Lower lobe of right lung (tissue), 2 donors: Measurements from ENCODE around the gene MSI2. TPM values are rescaled to one million over a fixed set of nuclear protein-coding genes. Genes with fewer than 3 reads are reported as not detected.
A peak's percentile ranks its signal among the peaks of the same experiment; 100 is the strongest.

ENCODE experiments used
- ATAC-seq, 2 donors: fragments of 200-7000 bp; cut with Tn5 transposase; one replicate each; pipeline ENCODE4 v1.9.1; 2020 to 2022; ENCODE audit warnings: mild to moderate bottlenecking in 2 of 2, moderate library complexity in 2 of 2
- DNase-seq: peaks from one replicate; pipeline ENCODE4 v3.0.0-alpha.2; 2020
- H3K27ac ChIP-seq: fragments of 200-600 bp; one replicate; pipeline ENCODE4 v1.8.0; 2022
- H3K27me3 ChIP-seq: fragments of 200-600 bp; one replicate; pipeline ENCODE4 v1.8.0; 2022; ENCODE audit warnings: low read depth
- H3K36me3 ChIP-seq: fragments of 200-600 bp; one replicate; pipeline ENCODE4 v1.8.0; 2022; ENCODE audit warnings: mild to moderate bottlenecking
- H3K4me1 ChIP-seq: fragments of 200-600 bp; one replicate; pipeline ENCODE4 v1.8.0; 2022
- H3K4me3 ChIP-seq: fragments of 200-600 bp; one replicate; pipeline ENCODE4 v1.8.0; 2022; ENCODE audit warnings: mild to moderate bottlenecking
- H3K9me3 ChIP-seq: fragments of 200-600 bp; one replicate; pipeline ENCODE4 v1.8.0; 2022
- intact Hi-C: fragments of 100-400 bp; cut with DNase I; formaldehyde crosslinking; loops from one replicate; pipeline ENCODE4 v1.11.0; 2022
- total RNA-seq: library from RNA; stranded (reverse); fragmentation: NEBNext Ultra II Directional; extraction: Animal tissue kit (Norgen Biotek cat#: 25700); gene quantifications from one replicate; pipeline ENCODE4 v1.2.1, GENCODE V29; 2021
- TF ChIP-seq, protein P1 (sequence below): fragments of 200-600 bp; IDR thresholded peaks from one replicate; pipeline ENCODE4 v1.8.0; 2022; ENCODE audit warnings: antibody characterized with exemption, mild to moderate bottlenecking
- donor health status: DM: no; HTN: yes; CAD: no; lungs with severe emphysema.

MSI2 gene
- total RNA-seq, 1 donor from 2014 or later, result 43.9 TPM

DNA sequence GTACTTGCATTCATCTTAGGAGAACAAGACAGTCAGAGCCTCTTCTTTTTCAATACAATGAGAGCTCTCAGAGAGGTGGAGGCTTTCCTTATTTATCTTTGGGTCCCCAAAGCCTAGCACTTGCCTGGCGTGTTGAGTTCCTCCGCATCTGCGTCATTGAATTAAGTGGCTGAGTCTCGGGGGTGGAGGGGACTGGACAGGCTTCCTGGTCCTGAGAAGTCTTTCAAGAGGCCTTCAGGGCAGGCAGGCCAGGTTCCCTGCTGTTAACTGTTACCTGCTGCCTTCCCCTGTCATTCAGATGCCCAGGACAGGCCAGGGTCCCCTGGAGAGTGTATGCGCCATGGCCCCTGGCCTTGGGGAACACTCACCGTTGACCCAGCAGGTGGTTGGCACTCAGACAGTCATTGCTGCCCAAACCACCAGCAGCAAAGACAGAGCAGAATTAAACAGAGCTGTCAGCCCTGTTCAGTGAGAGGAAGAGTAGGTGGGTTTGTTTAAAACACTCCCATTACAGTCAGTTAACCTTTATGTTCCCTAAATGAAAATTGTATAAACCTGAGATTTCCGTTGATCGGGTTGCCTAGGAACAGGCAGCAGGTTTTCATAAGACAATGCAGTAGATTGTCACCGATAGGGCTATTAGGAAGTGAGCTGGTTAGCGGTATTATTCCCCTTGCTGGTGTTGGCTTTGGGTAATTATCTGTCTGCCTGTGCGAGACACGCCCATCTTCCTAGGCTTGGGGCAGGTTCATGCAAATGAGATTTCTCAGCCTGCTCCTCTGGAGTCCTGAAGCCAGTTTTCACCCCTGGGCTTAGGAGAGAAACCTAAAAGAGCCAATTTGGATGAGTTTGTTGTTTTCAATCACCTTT is 356.1 kb downstream of the MSI2 start:
- no peaks in the 10 kb centered on the region for H3K9me3 ChIP-seq
- intact Hi-C loops, result no loop called here
- H3K36me3 ChIP-seq, result no peaks in the 10 kb centered on the region
- H3K27me3 ChIP-seq, result no peaks in the 10 kb centered on the region
- H3K27ac ChIP-seq, result no peak overlapping the region
- peaks cover 4% of the 10 kb centered on the region for H3K4me1 ChIP-seq
- ATAC-seq (peak; percentile 14 to 25), DNase-seq (no peak)
- H3K4me3 ChIP-seq, result no peak overlapping the region
- TF ChIP-seq, protein P1, sequence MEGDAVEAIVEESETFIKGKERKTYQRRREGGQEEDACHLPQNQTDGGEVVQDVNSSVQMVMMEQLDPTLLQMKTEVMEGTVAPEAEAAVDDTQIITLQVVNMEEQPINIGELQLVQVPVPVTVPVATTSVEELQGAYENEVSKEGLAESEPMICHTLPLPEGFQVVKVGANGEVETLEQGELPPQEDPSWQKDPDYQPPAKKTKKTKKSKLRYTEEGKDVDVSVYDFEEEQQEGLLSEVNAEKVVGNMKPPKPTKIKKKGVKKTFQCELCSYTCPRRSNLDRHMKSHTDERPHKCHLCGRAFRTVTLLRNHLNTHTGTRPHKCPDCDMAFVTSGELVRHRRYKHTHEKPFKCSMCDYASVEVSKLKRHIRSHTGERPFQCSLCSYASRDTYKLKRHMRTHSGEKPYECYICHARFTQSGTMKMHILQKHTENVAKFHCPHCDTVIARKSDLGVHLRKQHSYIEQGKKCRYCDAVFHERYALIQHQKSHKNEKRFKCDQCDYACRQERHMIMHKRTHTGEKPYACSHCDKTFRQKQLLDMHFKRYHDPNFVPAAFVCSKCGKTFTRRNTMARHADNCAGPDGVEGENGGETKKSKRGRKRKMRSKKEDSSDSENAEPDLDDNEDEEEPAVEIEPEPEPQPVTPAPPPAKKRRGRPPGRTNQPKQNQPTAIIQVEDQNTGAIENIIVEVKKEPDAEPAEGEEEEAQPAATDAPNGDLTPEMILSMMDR, result no peak

DNA sequence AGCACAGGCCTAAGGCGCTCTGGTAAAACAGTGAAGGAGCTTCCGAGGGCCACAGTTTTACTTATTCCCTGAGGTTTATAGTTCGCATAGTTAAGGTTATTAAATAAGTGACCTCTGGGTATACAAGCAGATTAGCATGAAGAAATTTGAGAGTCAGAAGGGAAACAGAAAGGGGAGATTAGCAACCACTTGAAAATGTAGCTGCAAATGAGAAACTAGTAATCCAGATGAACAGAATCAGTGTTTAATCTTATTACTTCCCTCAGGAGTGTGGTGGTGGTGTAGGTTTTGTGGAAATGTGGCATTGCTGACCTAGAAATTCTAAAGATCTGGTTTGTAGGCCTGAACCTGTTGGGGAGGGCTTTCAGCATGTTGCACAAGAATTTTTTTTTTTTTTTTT is 358.4 kb downstream of the MSI2 start:
- Histone ChIP-seq H3K9me3 (no peaks in the 10 kb centered on the region), H3K27ac (no peak overlapping the region), H3K27me3 (no peaks in the 10 kb centered on the region), H3K36me3 (no peaks in the 10 kb centered on the region), H3K4me1 (peaks cover 1% of the 10 kb centered on the region), H3K4me3 (no peak overlapping the region)
- TF ChIP-seq, protein P1, result no peak
- DNase-seq (no peak), ATAC-seq (no peak)
- intact Hi-C loops, result no loop called here

DNA sequence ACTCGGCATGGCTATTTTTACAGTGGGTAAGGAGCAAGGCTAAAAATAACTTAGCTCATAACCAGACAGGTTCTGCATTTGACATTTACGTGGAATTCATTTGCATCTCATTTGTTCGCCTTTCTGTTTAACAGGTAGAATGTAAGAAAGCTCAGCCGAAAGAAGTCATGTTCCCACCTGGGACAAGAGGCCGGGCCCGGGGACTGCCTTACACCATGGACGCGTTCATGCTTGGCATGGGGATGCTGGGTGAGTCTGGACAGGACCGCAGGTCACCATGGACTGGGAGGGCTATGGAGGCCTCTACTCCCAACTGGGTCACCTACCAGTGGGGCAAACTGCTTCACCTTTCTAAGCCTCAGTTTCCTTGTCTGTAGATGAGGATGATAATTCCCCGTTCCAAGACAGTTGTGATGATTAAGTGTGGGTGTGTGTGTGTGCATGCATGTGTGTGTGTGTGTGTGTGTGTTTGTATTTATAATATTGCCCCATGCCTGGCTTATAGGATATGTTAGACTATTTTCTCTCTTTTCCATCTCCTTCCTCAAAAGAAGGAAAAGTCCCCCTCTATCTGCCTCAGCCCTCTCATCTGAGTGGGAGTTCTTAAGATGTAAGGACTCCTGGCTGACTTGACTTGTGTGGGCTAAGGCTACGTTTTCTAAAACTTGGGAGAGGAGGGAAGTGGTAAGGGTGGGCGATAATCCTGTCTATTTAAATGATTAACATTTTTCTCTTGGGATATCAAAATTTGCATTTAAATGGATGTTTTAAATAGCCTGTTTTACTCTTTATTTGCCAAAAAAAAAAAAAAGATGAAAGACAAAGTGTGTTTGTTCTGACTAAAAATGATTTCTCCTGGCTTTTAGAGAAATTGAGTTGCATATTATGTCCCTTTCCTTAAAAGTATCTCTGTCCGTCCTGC is 359.8 kb downstream of the MSI2 start:
- ATAC-seq, result no peak
- Histone ChIP-seq H3K4me3 (no peak overlapping the region), H3K27ac (no peak overlapping the region), H3K36me3 (no peaks in the 10 kb centered on the region), H3K27me3 (no peaks in the 10 kb centered on the region), H3K4me1 (no peaks in the 10 kb centered on the region), H3K9me3 (no peaks in the 10 kb centered on the region)
- no peak for DNase-seq
- intact Hi-C loops, result no loop called here
- TF ChIP-seq, protein P1, result no peak

DNA sequence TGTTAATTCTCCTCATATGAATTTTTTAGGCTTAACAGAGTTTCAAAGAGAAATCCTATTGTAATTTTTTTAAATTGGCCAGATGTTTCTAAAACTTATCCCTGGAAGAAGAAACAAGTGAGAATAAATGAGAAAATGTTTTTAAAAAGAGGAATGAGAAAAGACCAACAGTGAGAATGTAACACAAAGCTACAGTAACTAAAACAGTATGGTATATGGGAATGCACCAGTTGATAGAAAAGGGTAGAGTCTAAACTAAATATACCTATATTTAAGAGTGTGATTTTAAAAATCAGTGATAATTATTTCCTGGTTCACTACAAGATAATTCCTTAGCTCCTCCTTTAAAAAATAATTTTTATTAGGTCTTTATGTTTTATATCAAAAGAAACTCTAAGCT is 360.9 kb downstream of the MSI2 start:
- no peaks in the 10 kb centered on the region for H3K27me3 ChIP-seq
- H3K36me3 ChIP-seq, result no peaks in the 10 kb centered on the region
- no peak for DNase-seq
- no peak for ATAC-seq
- H3K9me3 ChIP-seq, result no peaks in the 10 kb centered on the region
- intact Hi-C loops, result no loop called here
- no peak overlapping the region for H3K27ac ChIP-seq
- H3K4me1 ChIP-seq, result no peaks in the 10 kb centered on the region
- TF ChIP-seq, protein P1, result no peak
- no peak overlapping the region for H3K4me3 ChIP-seq

DNA sequence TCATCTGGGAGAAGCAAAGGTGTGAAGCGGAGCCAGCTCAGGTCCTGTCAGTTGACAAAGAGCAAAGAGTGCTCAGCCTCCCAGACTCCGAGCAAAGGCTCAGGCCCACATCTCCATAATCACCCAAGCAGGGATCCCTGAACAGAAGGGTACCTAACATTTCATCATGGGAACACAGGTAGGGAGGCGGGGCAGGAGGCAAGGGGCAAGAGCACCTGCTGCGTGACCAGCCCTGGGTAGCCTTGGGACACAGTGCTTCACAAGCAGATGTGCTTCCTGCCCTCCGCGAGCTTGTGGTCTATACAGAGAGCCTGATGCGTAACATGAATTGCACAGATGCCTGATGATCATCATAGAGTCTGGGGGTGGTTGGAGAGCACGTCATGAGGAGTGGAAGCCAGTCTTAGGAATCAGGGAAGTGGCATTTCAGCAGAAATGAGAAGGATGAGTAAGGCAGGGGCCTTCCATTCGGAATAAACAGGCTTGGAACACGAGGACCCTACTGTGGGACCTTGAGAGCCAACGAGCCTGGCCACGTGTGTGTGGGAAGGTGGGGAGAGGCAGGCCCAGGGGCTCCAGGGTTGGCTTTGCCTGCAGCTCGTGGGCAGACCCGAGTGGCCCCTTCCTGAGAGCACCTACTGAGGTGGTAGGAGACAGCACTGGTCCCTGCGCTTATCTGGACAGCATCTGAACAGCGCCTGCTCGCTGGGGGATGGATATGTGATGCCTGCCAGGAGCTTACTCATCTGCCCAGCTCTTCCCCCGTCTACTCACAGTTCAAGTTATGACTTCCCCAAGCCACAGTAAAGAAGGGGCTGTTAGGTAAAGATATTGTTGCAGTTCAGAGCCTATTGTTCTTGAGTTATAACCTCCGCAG is 363.0 kb downstream of the MSI2 start:
- Histone ChIP-seq H3K9me3 (no peaks in the 10 kb centered on the region), H3K27me3 (no peaks in the 10 kb centered on the region), H3K27ac (no peak overlapping the region), H3K36me3 (no peaks in the 10 kb centered on the region), H3K4me3 (no peak overlapping the region), H3K4me1 (peaks cover 12% of the 10 kb centered on the region)
- TF ChIP-seq, protein P1, result no peak
- intact Hi-C loops, result no loop called here
- DNase-seq, result no peak
- ATAC-seq, result no peak
